ENCODE measurements around the gene ADGRB3. TPM values are rescaled to one million over a fixed set of nuclear protein-coding genes. Genes with fewer than 3 reads are reported as not detected.

The ADGRB3 gene
- total RNA-seq, 4 donors from 2014 or later: 5.3 to 15.6 (median 7.6) TPM

GRCh38 chr6:68709882-68710281 is 74.8 kb downstream of the ADGRB3 start:
- intact Hi-C loops (cut with DNase I; ENCODE audit: low total_unique reads): no loop called here
- no peak for DNase-seq
- Histone ChIP-seq H3K36me3 (no peaks in the 10 kb centered on the region), H3K4me1 (no peaks in the 10 kb centered on the region), H3K4me3 (no peak overlapping the region), H3K27me3 (no peaks in the 10 kb centered on the region), H3K9me3 (no peaks in the 10 kb centered on the region), H3K27ac (no peak overlapping the region)
- TF ChIP-seq POLR2A (IDR thresholded peaks at IDR 0.05) (no peak), CTCF (IDR thresholded peaks at IDR 0.05) (no peak)

- no peak for TF ChIP-seq CTCF (IDR thresholded peaks at IDR 0.05)
- no peak for TF ChIP-seq POLR2A (IDR thresholded peaks at IDR 0.05)
- Histone ChIP-seq H3K9me3 (no peaks in the 10 kb centered on the region), H3K27me3 (no peaks in the 10 kb centered on the region), H3K27ac (no peak overlapping the region), H3K36me3 (no peaks in the 10 kb centered on the region), H3K4me1 (no peaks in the 10 kb centered on the region), H3K4me3 (no peak overlapping the region)
- no peak for DNase-seq
- intact Hi-C loops (cut with DNase I; ENCODE audit: low total_unique reads): no loop called here
Observed at GRCh38 chr6:68710496-68710895, 75.4 kb downstream of the ADGRB3 start.

DNA sequence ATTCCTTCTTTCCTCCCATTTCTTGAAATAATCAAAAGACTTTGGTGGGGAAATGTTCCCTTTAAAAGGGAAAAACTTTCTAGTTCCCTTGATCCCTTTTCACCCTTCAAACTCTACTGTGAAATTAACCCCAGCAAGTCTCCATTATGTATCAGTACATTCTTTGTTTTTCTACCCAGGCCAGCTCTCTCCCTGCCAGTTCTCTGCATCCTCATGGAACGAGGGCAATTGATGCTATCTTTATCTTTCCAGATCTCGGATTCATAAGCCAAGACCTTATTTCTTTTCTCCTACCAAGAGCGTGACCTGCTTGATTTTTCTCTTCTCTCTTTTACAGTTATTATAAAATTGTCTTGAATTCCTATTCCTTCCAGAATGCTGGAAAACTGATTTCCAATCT is 75.8 kb downstream of the ADGRB3 start:
- no peak for DNase-seq
- intact Hi-C loops (cut with DNase I; ENCODE audit: low total_unique reads): no loop called here
- Histone ChIP-seq H3K36me3 (no peaks in the 10 kb centered on the region), H3K27ac (no peak overlapping the region), H3K4me3 (no peak overlapping the region), H3K9me3 (no peaks in the 10 kb centered on the region), H3K4me1 (no peaks in the 10 kb centered on the region), H3K27me3 (no peaks in the 10 kb centered on the region)
- TF ChIP-seq POLR2A (IDR thresholded peaks at IDR 0.05) (no peak), CTCF (IDR thresholded peaks at IDR 0.05) (no peak)

GRCh38 chr6:68711386-68712000 is 76.4 kb downstream of the ADGRB3 start:
- Histone ChIP-seq H3K4me1 (no peaks in the 10 kb centered on the region), H3K4me3 (no peak overlapping the region), H3K27ac (no peak overlapping the region), H3K9me3 (no peaks in the 10 kb centered on the region), H3K36me3 (no peaks in the 10 kb centered on the region), H3K27me3 (no peaks in the 10 kb centered on the region)
- intact Hi-C loops (cut with DNase I; ENCODE audit: low total_unique reads): no loop called here
- TF ChIP-seq CTCF (IDR thresholded peaks at IDR 0.05): no peak
- no peak for TF ChIP-seq POLR2A (IDR thresholded peaks at IDR 0.05)
- no peak for DNase-seq

DNA sequence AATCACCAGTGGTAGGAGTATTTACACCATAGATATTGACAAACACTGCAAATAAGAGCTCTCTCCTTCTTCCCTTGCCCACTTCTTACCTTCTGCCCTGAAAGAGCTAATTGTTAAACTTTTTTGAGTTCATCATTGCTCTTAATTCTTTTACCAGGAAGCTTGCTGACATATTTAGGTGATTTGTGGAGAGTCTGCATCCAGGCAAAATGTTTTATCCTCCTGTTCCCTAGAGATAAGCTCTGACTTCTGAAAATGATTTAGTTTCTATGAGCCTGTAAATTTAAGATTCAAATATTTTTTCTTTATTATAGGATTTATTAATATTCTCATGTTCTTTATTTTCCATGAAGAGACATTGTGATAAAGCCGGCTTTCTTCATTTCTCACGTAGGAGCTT is 81.5 kb downstream of the ADGRB3 start:
- Histone ChIP-seq H3K4me1 (no peaks in the 10 kb centered on the region), H3K9me3 (no peaks in the 10 kb centered on the region), H3K27me3 (no peaks in the 10 kb centered on the region), H3K36me3 (no peaks in the 10 kb centered on the region), H3K4me3 (no peak overlapping the region), H3K27ac (no peak overlapping the region)
- TF ChIP-seq CTCF (IDR thresholded peaks at IDR 0.05): no peak
- TF ChIP-seq POLR2A (IDR thresholded peaks at IDR 0.05): no peak
- intact Hi-C loops (cut with DNase I; ENCODE audit: low total_unique reads): no loop called here
- no peak for DNase-seq
